COLO829 (cell line): ENCODE results near the gene FAM177B.
"Not testable (repeated sequence)": the region's sequence is repeated elsewhere in the genome, so short reads cannot be mapped to it uniquely, and the experiment has no call there.

Source experiments
- DNase-seq: peaks from one replicate; pipeline ENCODE4 v3.0.0; 2012; ENCODE audit warnings: low spot score

The FAM177B gene

DNA sequence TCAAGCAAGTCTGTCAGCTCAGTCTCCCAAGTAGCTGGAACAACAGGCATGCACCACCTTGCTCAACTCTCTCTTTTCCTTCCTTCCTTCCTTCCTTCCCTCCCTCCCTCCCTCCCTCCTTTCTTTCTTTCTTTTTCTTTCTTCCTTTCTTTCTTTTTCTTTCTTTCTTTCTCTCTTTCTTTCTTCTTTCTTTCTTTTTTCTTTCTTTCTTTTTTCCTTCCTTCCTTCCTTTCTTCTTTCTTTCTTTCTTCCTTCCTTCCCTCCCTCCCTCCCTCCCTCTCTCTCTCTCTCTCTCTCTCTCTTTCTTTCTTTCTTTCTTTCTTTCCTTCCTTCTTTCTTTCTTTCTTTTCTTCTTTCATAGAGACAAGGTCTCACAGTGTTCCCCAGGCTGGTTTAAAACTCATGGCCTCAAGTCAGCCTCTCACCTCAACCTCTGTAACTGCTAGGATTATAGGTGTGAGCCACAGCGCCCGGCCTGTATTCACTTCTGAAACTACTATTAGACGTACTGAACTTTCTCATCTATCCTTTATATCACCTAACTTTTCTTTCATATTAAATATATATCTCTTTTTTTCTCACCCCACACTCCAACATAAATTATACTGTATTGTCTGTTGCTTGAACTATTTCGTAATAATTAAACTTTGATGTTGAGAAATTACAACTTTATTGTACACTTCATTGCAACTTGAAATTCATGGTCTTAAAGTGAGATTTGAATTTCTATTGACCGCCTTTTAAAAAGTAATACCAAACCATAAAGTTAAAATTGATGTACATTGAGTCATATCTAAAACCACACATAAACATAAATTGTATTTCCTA lies 4.8 kb downstream of the FAM177B start:
- not testable (repeated sequence) for DNase-seq

GRCh38 chr1:222749927-222750326 lies 12.9 kb downstream of the FAM177B start:
- DNase-seq, result peak; percentile 26

GRCh38 chr1:222750651-222751050 lies 13.6 kb downstream of the FAM177B start:
- DNase-seq, result no peak

- no peak for DNase-seq
Measured at GRCh38 chr1:222751255-222751654, 14.3 kb downstream of the FAM177B start.

DNA sequence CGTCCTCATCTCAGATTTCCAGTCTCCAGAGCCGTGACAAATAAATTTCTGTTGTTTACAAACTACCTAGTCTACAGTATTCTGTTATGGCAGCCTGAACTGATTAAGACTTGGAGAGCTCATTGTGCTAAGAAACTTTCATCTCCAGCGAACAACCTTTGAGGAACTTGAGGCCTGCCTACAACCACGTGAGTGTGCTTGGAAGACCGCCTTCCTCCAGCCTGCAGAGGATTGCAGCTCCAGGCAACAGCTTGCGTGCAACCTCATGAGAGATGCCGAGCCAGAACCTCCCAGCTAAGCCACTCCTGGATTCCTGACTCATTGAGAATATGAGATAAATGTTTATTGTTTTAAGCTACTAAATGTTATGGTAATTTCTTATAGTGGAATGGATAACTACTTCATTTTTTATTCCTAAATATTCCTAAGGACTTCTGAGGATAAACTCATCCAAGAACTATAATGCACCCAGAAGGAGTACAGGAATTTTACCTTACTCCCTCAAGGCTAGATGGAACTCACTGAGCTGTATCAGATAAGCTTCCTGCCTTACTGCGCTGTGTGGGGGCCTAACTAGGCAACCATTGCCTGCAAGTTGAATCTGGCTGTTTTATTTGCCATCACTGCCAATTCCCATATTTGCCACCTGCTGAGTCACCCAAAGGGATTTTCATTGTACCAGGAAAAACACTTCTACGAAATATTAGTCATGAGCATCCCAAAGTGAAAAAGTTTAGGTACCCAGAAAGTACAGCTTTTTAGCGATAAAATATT lies 17.6 kb downstream of the FAM177B start:
- no peak for DNase-seq

DNA sequence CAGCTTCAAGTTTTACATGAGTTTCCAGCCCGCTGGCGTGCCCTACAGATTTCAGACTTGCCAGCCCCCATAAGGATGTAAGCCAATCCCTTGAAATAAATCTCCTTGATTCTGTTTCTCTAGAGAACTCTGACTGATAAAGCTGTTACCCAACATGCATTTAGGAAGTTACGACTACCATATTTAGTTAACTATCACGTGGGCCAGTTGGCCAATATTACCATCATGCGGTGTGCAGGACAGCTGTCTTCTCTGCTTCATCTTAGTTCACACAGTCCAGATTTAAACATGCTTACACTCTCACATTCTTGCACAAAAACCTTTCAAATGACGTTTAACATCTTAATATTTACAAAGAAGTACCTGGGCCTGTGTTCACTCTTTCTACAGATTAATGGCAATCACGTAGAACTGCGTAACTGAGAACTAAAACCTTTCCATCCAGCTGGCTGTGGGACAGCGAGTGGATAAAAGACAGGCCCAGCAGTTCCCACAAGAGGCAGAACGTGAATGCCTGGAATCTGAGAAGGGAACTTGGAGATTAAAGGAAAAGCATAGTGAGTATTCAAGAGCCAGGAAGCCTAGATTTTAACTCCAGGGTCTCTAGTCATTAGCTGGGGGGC lies 20.8 kb downstream of the FAM177B start:
- no peak for DNase-seq

- DNase-seq, result no peak
Measured at GRCh38 chr1:222759451-222760035, 22.5 kb downstream of the FAM177B start.

GRCh38 chr1:222761083-222761482 lies 24.1 kb downstream of the FAM177B start:
- no peak for DNase-seq

DNA sequence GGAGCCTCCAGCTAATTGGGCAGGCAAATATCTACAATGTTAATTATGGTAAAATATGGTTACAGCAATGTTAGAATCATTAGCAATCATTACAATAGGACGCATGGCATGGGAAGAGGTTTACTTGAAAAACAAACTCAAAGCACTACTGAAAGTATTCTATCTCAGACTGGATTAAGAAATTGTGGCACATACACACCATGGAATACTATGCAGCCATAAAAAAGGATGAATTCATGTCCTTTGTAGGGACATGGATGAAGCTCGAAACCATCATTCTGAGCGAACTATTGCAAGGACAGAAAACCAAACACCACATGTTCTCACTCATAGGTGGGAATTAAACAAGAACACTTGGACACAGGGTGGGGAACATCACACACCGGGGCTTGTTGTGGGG lies 25.2 kb downstream of the FAM177B start:
- DNase-seq, result not testable (repeated sequence)

DNA sequence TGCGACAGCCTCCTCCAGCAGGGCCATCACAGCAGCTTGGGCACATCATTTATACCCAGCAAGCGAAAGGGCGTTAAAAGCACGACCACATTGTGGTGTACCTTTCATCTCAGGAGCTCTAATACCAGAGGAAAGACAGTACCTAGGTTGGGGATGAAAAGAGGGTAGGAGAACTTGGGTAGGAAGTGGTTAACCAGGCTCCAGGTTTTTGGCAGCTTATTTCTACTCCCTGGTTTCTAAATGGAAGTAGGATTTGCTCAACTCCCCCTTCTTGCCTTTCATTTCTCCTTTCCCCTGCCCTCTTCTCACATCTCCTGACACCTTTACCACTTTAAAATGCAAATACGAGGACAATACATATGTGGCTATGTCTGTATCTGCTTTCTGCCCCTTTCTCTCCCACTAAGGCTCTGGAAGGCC lies 30.2 kb downstream of the FAM177B start:
- no peak for DNase-seq

- DNase-seq, result no peak
Measured at GRCh38 chr1:222768592-222768991, 31.6 kb downstream of the FAM177B start.

DNA sequence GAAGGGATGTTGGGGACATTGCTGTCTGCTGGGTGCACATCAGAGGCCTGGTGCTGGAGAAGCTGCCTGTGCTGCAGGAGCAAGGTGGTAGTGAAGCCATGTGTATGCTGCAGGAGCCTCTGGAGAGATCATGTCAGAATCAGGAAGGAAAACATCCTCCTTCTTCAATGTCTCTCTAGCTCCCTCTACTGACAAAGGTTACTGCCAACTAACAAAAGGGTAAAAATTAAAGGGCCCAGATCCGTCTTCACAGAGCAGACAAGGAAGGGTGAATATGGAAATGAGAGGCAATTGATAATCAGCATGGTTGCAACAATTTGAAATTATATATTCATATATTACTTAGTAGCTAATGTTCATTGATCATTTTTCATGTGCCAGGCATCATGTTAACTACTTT lies 32.2 kb downstream of the FAM177B start:
- DNase-seq, result no peak

DNA sequence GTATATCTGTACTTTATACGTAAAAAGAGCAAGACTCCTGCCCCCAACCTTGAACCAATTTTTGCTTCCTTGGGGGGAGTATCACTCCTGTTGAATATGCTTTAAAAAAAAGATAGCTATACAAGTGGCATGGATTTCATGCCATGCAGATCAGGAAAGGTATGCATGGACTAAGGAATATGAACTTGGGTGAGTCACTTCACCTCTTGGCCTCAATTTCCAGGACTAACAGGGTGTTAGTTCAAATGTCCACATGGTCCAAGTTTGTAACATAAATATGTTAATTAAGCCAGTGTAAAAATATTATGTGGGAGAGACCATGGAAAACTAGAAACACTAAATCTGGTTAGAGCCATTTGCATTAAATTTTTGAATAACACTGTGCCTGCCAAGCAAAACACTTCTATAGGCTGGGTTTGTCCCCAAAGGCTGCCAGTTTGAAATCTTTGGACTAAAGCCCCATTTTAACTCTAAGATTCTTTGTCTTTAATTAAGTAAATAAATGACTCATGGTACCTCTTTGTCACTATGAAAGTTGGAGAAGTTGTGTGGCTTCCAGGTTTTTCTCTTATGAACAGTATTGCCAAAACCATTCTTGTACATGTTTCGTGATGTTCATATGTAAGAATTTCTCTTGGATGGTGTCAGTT lies 33.1 kb downstream of the FAM177B start:
- DNase-seq, result no peak

GRCh38 chr1:222772996-222773379 lies 36.0 kb downstream of the FAM177B start:
- no peak for DNase-seq

DNA sequence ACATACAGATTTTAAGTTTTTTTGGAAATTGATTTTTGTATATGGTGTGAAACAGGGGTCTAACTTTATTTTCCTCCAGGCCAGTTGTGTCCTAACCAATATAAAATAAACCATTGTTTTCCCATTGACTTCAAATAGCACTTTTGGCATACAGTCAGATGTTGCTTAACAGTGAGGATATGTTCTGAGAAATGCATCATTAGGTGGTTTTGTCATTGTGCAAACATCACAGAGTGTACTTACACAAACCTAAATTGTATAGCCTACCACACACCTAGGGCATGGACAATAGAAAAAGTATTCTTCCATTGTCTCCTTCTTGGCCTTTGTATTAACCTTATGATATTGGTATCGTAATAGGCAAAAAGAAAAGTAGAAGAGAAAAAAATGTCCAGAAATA lies 40.5 kb downstream of the FAM177B start:
- no peak for DNase-seq

DNA sequence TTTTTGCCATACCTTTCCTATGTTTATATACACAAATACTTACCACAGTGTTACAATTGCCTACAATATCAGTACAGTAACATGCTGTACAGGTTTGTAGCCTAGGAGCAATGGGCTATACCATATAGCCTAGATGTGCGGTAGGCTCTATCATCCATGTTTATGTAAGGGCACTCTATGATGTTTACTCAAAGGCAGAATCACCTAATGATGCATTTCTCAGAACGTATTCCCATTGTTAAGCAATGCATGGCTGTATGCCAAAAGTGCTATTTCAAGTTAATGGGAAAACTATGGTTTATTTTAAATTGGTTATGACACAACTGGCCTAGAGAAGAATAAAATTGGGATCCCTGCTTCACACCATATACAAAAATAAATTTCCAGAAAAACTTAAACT lies 41.0 kb downstream of the FAM177B start:
- no peak for DNase-seq

- DNase-seq, result no peak
Measured at GRCh38 chr1:222781251-222781650, 44.2 kb downstream of the FAM177B start.

DNA sequence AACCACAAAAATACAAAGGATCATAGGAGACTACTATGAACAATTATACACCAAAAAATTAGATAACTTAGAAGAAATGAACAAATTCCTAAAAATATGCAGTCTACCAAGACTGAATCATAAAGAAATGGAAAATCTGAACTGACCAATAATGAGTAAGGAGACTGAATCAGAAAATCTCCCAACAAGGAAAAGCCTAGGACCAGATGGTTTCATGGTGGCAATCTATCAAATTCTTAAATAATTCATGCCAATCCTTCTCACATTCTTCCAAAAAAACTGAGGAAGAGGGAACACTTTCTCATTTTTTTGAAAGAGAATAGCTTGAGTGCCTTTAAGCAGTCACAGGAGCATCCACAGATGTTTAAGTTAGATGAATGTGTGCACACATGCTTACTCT lies 46.0 kb downstream of the FAM177B start:
- DNase-seq, result no peak

GRCh38 chr1:222784371-222784770 lies 47.4 kb downstream of the FAM177B start:
- peak; percentile 83 for DNase-seq

DNA sequence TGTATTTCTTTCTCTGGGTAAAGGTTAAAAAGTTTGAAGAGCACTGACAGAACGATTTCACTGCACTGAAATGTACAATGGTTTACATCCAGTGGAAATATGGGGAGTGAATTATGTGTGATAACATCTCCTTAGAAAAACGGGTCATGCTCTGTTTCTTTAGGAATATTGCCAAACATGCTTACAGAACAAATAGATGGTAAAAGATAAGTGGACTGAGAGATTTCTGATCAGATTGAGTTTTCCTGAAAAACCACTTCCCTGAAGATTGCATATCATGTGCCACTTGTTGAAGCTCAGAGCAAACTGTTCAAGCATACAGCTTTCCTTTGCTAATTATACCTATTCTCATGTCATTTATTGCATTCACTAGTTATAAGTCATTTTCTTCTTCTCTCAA lies 47.9 kb downstream of the FAM177B start:
- no peak for DNase-seq

DNA sequence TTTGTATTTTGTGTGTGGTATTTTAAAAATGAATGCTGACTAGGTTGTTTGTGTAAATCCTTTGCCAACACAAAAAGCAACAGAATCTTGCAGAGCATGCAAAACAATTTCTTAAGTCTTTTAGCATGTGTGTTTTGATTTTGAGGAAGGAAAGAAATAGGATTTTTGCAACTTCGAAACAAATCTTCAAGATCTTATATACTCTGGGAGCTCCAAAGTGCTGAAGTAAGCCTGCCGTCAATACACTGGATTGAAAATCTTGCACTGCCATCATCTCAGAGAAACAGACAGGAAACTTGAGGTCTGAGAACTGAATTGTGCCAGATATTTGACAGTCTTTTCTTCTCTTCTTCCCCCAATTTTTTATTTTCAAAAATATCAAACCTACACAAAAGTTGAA lies 48.5 kb downstream of the FAM177B start:
- no peak for DNase-seq

- no peak for DNase-seq
Measured at GRCh38 chr1:222786121-222786520, 49.1 kb downstream of the FAM177B start.
